GM21737 (cell line): ENCODE data around the gene ARHGEF26.

Source experiments
- ATAC-seq: cut with Tn5 transposase; IDR thresholded peaks from one replicate; pipeline ENCODE4 v1.9.1; 2021; ENCODE audit warnings: mild to moderate bottlenecking, moderate library complexity; ENCODE audit not compliant: unreplicated experiment

ARHGEF26 gene

DNA sequence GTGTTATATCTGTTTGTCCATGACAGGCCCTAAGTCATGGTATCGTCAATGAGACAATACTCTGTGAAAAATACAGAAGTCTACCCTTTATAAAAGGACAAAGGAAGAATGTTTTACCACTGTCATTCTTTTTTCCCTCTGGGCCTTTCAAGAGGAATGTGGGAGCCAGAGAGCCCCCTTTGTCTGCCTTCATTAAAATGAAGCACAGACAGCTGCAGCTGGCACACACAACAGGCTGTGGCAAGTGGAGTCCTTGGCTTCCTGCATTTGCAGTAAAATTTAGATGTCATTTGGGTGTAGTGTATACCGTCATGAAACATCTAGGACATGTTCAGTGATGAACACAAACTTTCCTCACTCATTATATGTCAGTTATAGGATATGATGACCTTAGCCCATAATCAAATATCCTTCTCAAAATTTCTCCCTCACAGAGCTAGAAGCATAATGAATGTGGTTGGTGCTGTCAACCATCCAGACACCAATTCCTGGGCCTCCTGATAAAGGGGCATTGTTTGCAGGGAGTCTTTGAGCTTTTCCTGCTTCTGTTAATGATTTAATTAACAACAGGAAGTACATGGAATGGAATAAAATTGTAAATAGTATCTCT, 126.7 kb downstream of the ARHGEF26 start:
- no peak for ATAC-seq

DNA sequence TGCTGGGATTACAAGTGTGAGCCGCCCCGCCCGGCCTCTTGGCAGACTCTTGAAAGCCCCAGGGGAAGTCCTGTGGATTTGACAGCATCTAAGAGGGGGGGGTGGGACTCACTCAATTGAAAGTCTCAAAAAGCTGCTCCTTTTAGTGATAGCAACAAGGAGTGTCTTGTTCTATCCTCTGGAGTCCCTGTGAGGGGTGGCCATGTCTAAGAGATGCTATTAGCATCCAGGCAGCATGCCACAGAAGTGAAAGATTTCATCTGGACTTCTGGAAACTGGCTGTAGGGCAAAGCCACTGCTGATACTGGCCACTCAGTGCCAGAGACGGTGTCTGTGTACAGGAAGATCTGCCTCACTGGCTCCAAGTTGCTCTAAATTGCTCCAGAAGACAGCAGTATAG, 129.1 kb downstream of the ARHGEF26 start:
- ATAC-seq = no peak

DNA sequence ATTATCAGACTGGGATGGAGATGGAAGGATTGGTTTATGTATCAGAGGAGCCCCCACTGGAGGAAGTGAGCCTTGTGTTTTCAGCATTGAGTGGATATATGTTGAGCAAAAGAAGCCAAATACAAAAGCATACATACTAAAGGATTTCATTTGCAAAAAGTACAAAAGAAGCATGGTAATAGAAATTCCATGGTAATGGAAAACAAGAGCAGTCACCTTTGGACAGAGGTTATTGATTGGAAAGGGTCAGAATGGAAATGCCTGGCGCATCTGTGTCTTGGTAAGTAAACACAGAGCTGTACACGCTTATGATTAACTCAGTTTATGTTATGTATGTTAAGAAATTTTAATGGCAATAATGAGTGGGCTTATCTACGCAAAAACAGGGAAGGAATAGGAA, 130.4 kb downstream of the ARHGEF26 start:
- no peak for ATAC-seq

DNA sequence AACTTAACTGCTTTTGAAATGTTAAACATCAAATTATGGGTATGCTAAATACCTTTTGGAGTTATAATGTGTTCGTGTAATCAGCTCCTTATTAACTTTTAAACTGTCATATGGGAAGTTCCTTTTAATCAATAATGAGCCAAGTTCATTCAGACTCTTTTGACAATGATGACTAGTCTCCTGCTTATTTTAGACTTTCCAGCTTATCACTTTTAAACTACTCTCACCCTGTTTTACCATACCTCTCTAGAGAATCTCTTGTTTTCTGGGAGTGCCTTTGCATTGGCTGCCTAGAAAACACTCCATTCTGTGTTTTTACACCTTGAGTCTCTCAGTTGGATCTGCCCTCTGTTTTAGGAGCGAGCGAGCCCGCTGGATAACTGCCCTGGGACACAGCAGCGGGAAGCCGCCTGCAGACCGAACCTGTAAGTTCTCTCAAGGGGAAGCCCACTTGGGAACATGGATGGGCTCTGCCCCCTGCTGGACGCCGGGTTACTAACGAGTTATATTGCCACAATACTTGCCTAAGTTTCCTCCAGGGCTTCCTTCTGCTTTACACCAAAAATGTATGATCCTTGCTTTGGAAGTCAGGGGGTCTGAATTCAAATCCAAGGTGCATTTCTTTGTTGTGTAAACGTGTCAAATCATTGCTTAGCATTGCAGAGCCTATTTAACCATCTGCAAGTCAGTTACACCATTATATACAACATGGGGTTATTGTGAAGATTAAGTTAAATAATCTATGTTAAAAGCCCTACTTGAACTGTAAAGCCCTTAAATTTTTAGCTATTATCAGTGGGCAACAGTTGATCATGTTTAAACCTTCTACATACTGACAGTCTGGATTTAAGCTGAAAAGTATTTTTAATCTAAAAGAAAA, 131.8 kb downstream of the ARHGEF26 start:
- ATAC-seq = peak; percentile 96

DNA sequence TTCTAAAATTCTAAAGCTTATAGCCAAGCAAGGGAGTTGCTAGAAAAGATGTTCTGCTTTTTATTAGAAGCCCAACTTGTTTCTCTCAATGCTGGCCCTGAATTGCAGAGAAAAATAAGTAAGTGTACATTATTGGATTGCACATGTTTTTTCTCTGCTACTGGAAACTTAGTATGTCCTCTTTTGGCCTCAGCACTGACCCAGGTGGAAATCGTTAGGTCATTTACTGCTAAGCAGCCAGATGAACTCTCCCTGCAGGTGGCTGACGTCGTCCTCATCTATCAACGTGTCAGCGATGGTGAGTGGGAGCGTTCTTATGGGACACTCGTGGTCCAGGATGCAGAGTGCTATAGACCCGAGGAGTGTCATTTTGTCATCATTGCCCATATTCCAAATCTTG, 133.3 kb downstream of the ARHGEF26 start:
- ATAC-seq = no peak

DNA sequence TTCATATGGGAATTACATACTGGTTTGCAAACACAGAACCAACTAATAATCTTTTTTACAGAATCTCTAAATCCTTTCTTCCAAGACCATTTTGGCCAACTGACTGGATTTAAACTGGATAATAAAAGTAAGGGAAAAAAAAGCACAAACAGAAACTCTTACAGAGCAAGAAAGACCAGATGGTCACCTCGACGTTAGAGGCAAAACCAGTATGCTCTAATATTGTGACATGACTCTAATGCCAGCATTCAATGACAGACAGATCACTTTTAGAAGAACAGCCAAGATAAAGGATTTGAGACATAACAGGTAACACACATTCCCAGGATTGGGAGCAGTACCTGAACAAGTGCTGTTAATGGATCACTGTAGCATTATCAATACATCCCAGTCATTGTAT, 152.2 kb downstream of the ARHGEF26 start:
- ATAC-seq = no peak

DNA sequence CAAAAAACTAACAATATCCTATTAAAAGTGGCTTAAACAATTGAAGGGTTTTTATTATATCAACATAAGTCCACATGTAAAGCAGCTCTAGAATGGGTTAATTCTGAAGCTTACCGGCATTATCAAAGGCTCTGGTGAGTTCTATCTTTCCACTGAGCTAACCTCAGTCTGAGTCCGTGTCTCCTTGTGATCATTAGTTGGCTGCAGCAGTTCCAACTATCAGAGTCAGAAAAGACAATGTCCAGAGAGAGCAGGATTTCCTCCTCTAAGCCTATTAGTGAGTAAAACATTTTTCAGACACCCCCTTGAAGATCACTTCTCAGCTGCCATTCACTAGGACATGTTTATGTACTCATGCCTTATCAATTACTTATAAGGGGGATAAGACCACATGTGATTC, 153.2 kb downstream of the ARHGEF26 start:
- no peak for ATAC-seq

DNA sequence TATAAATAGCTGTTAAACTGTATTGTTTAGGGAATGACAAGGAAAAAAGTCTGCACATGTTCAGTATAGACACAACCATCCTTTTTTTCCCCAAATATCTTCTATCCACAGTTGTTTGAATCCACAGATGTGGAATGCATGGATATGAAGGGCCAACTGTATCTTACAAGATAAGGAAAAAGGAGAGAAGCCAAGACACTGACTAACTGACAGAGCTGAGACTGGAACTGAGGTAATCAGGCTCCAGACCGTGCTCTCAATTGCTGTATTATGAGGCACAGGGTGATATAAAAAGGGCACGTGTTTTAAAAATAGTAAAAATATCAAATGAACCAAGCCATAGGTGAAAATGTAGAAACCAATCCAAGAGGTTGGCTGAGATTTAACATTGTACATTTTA, 154.1 kb downstream of the ARHGEF26 start:
- no peak for ATAC-seq

DNA sequence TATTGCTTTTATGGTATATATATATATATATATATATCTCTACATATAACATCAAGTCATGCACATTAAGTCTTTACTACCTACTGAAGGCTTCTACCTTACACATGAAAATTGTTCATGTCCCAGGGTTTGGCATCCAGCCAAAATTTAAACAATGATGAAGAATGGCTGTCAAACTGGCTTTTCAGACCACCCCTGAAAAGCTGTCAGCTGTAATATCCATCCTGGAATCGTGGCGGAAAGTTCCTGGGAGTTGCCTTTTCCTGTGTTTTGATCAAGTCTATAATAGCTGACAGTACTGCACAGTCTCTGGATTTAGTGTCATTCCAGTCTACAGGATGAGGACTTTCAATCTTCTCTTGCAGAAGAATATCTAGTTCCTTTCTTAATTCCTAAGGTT, 154.8 kb downstream of the ARHGEF26 start:
- ATAC-seq = no peak

DNA sequence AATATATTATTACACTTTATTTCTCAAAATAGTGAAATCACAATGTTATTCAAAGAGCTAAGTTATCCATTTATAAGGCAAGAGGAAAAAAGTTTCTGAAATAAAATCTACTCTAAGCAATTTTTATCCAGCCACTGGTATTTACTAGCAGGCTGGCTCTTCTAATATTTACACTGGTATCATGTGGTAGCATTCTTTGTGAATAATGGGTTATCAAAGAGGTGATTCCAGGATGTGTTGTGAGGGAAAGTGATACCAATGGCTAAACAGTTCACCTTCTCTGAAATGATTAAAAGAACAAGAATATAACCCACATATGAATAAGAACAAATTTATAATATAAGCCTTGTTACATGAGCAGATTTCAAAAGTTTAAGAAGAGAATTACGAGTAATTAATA, 159.0 kb downstream of the ARHGEF26 start:
- no peak for ATAC-seq

DNA sequence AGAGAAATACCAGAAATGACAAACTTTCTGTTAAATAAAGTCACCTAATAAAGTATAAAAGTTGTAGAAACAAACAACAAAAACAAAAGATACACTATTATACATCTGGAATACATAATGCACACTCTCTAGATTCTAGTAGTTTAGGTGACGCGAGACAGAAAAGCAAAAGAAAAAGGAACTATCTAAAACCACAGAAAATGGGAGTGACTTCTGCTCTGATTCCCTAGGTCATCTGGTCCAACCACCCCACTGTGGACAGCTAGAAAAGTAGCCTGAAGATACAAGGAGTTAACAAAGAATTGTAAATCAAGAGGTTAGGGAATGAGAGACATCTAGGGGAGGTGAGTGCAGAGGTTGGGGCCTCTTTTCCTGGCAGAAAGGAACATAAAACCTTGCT, 164.0 kb downstream of the ARHGEF26 start:
- no peak for ATAC-seq

DNA sequence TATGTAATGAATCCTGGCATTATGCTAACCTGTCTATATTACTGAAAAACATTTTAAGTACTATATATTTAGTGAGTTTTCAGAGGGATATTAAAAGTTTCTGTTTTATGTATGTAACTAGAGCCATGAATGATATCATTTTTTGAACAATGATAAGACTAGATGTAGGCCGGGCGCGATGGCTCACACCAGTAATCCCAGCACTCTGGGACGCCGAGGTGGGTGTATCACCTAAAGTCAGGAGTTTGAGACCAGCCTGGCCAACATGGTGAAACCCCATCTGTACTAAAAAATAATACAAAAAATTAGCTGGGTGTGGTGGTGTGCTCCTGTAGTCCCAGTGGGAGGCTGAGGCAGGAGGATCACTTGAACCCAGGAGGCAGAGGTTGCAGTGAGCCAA, 169.0 kb downstream of the ARHGEF26 start:
- ATAC-seq = no peak

DNA sequence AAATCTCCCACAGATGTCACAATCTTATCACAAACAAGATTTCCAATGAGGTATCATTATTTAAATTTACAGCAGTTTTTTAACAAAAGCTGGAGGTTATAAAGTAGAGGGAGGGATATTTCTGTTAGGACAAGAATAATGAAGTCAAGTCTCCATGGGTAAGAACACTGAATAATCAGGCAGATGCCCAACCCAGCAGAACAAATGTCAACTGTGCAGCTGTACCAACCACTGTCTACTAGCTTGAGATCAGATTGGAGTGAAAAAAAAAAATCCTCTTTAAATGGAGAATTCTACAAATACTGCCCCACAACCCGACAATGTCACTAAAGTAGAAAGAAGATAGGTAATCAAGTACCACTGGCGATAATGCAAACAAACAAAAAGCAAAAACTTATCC, 172.8 kb downstream of the ARHGEF26 start:
- ATAC-seq = no peak

DNA sequence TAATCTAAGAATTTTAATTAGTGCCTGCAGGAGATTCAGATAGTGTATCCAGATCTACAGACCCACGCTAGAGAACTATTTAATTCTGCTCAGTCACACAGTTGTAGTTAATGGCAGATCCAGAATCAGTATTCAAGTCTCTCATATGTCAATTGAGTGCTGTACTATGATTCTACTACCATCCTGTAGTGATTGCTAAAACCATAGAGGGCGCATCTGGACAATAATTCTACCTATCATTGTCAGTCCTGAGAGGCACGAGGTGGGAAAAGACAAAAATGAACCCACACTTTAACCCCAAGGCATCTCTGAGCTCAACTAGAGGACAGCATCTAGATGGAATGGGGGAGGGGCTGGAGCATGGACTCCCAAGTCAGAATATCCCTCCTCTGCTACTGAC, 180.4 kb downstream of the ARHGEF26 start:
- no peak for ATAC-seq

DNA sequence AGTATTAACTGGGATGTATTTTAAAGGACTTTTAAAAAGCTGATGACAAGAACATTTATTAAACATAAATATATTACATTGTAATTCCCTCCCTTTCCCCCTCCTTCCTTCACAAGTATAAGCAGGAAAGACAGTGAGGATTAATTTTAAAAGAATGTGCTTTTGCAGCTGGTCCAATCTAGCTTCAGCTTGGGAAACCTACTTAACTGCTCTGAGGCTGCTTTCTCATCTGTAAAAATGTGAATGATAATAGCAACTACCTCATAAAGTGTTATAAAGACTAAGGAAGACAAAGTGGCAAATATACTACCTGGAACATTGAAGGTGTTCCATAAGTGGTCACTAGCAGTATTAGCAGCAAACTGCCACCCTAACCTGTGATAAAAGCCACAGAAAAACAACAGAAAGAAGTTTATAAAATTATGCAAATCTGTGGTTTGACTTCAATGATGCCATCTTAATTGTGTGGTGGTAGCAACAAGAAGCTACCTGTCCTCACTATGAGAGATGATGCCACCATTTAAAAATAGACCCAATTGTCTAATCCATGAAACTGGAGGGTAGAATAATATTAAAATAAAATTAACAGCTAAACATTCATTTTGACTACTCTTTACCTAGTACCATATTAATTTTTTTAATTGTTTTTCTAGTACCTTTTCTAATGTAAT, 183.1 kb downstream of the ARHGEF26 start:
- ATAC-seq = peak; percentile 45

DNA sequence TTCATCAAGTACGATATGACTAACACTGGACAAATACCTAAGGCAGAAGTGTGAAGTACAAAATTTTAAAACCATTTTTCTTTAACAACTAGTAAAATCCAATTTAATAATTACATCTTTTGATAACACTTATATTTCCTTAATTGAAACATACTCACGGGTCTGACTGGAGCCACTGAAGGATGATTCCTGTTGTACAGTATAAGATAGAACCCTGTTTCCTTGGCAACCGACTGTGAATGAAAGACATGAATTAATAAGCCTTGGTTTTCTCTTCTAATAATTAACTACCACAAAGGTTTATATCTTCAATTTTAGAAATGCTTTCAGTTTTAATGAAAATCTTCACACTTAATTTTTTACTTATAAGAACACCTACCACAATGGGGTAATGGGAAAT, 183.7 kb downstream of the ARHGEF26 start:
- no peak for ATAC-seq

DNA sequence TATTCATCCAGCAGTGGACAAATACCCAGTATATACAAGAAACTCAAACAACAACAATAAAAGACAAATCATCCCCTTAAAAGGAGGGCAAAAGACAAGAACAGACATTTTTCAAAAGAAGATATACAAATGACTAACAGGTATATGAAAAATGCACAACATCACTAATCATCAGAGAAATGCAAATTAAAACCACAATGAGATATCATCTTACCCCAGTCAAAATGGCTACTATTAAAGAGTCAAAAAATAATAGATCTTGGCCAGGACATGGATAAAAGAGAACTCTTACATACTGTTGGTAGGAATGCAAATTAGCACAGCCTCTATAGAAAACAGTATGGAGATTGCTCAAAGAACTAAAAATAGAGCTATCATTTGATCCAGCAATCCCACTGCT, 186.2 kb downstream of the ARHGEF26 start:
- ATAC-seq = no peak
